ENCODE results near the gene PPP1R13L. TPM values are rescaled to one million over a fixed set of nuclear protein-coding genes. Genes with fewer than 3 reads are reported as not detected.

Gene PPP1R13L
- polyA plus RNA-seq, 1 donor from 2014 or later: not detected

GRCh38 chr19:45423033-45423588, 18.2 kb upstream of the PPP1R13L start:
- H3K9me2 ChIP-seq (ENCODE audit: insufficient read depth, low read length): no peaks in the 10 kb centered on the region
- peak overlapping the region; percentile 73 for H3K9ac ChIP-seq (ENCODE audit: low read length)
- TF ChIP-seq TAF1 (IDR thresholded peaks at IDR 0.05; ENCODE audit: low read depth) (peak; percentile 10), CTCF (IDR thresholded peaks at IDR 0.05; ENCODE audit: poor library complexity, severe bottlenecking) (no peak), REST (IDR thresholded peaks at IDR 0.05; ENCODE audit: borderline replicate concordance) (no peak)
- H2AFZ ChIP-seq (ENCODE audit: low read depth, low read length): peak overlapping the region; percentile 66
- peak overlapping the region; percentile 66 for H3K27ac ChIP-seq (ENCODE audit: low read length)
- peak overlapping the region; percentile 52 for H3K4me2 ChIP-seq (ENCODE audit: low read length)
- H3F3A ChIP-seq (ENCODE audit: insufficient read depth, low read length, poor library complexity, severe bottlenecking): no peaks in the 10 kb centered on the region
- H4K20me1 ChIP-seq (ENCODE audit: insufficient read depth): no peaks in the 10 kb centered on the region
- H3K36me3 ChIP-seq (ENCODE audit: insufficient read depth, low read length): no peaks in the 10 kb centered on the region
- peaks cover 4% of the 10 kb centered on the region for H3K79me2 ChIP-seq (replicated peaks; ENCODE audit: insufficient read depth, low read length)
- H3K4me3 ChIP-seq (ENCODE audit: low read length): peak overlapping the region; percentile 84
- no peaks in the 10 kb centered on the region for H3K9me3 ChIP-seq (ENCODE audit: low read length)
- H3K27me3 ChIP-seq (ENCODE audit: insufficient read depth, low read depth, low read length): peaks cover 4% of the 10 kb centered on the region

- no peak overlapping the region for H3K4me2 ChIP-seq (ENCODE audit: low read length)
- TF ChIP-seq POLR2AphosphoS5 (IDR thresholded peaks at IDR 0.05): no peak
- no peak for TF ChIP-seq CTCF (IDR thresholded peaks at IDR 0.05; ENCODE audit: poor library complexity, severe bottlenecking)
- TF ChIP-seq SMC3 (conservative IDR thresholded peaks at IDR 0.05; ENCODE audit: poor library complexity): no peak
- no peak for TF ChIP-seq RAD21 (conservative IDR thresholded peaks at IDR 0.05)
- TF ChIP-seq MXI1 (conservative IDR thresholded peaks at IDR 0.05; ENCODE audit: poor library complexity, severe bottlenecking): no peak
- TF ChIP-seq TAF1 (IDR thresholded peaks at IDR 0.05; ENCODE audit: low read depth): no peak
- TF ChIP-seq REST (IDR thresholded peaks at IDR 0.05; ENCODE audit: borderline replicate concordance): no peak
- TF ChIP-seq EP300 (conservative IDR thresholded peaks at IDR 0.05; ENCODE audit: poor library complexity, severe bottlenecking): no peak
- no peak for TF ChIP-seq EZH2 (IDR thresholded peaks at IDR 0.05; ENCODE audit: borderline replicate concordance, insufficient read depth, low read length, poor library complexity, severe bottlenecking)
- H3F3A ChIP-seq (ENCODE audit: insufficient read depth, low read length, poor library complexity, severe bottlenecking): no peaks in the 10 kb centered on the region
- no peaks in the 10 kb centered on the region for H3K9me2 ChIP-seq (ENCODE audit: insufficient read depth, low read length)
- H3K36me3 ChIP-seq (ENCODE audit: insufficient read depth, low read length): no peaks in the 10 kb centered on the region
- H2AFZ ChIP-seq (ENCODE audit: low read depth, low read length): no peak overlapping the region
- H3K27ac ChIP-seq (ENCODE audit: low read length): no peak overlapping the region
- no peaks in the 10 kb centered on the region for H3K9me3 ChIP-seq (ENCODE audit: low read length)
- no peaks in the 10 kb centered on the region for H4K20me1 ChIP-seq (ENCODE audit: insufficient read depth)
- H3K27me3 ChIP-seq (ENCODE audit: insufficient read depth, low read depth, low read length): no peaks in the 10 kb centered on the region
- no peak overlapping the region for H3K9ac ChIP-seq (ENCODE audit: low read length)
- no peak overlapping the region for H3K4me3 ChIP-seq (ENCODE audit: low read length)
- H3K79me2 ChIP-seq (replicated peaks; ENCODE audit: insufficient read depth, low read length): peaks cover 4% of the 10 kb centered on the region
Measured at GRCh38 chr19:45421947-45422498, 17.2 kb upstream of the PPP1R13L start.
